ENCODE measurements around the gene DTNA.

DTNA gene

DNA sequence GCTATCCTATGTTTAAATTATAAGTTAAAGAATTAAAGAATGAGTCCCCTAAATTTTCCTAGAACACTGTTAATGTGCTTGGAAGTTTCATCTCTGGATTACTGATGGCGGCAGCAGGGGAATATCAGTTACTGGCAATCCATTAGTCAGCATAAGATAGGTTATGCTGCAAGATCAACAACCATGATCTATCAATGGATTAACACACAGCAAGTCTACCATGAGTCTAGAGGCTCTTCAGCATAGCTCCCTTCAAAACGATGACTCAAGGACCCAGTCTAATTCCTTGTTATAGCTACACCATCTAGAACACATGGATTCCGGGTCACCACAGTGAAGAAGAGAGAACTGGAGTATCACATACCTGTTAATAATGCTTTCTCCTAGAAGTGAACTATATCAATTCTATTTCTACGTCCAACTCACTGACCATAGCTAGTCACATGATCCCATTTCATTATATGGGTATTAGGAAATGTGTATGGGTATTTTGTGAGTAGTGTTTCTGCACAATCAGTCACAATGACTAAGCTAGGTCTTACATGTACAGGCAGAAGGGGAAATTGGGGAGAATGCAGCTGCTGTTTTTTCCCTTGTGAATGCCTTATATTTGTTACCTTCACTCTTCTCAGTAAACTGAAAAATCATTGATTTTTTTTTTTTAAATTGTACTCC lies 222.8 kb downstream of the DTNA start:
- DNase-seq (ENCODE audit: low spot score) = no peak
- no peak for TF ChIP-seq CTCF (IDR thresholded peaks at IDR 0.05; ENCODE audit: borderline replicate concordance, control extremely low read depth, extremely low read depth, insufficient read depth, missing control alignments)
- in situ Hi-C loops (cut with MboI; ENCODE audit: low sequenced_read_pairs, unreplicated experiment) = no loop called here

DNA sequence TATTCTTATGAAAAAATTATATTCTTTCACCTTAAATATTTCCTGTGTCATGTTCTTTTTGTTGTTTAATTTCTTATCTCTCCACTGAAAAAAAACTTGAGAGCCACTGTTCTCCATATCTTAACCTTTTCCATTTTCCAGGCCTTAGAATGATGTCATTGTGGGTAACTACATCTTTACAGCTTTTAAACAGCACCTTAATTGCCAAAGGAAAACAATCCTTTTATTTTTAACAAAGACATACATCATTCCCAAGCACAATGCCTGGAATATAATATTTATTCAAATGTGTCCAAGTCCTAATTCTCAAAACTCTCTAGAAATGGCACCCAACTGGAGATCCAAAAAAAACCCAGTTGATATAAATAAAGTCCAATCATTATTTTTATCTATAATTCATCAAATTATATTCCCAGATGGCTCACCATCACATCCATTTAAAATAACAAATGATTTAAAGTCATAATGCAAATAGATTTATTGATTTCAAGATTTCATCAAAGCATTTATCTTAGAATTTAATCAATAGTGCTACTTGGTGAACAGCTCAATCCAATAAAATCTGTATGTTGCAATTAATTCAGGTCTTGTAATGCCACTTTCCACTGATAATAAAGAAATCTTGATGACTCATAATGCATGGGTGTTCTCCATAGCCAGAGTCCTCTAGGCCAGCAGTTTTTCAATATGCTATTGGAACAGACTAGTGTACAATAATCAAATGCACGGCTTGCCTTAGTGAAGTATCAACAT lies 224.0 kb downstream of the DTNA start:
- DNase-seq (ENCODE audit: low spot score) = no peak
- TF ChIP-seq CTCF (IDR thresholded peaks at IDR 0.05; ENCODE audit: borderline replicate concordance, control extremely low read depth, extremely low read depth, insufficient read depth, missing control alignments) = no peak
- in situ Hi-C loops (cut with MboI; ENCODE audit: low sequenced_read_pairs, unreplicated experiment) = no loop called here

GRCh38 chr18:34936772-34937171 lies 226.7 kb downstream of the DTNA start:
- DNase-seq (ENCODE audit: low spot score) = no peak
- TF ChIP-seq CTCF (IDR thresholded peaks at IDR 0.05; ENCODE audit: borderline replicate concordance, control extremely low read depth, extremely low read depth, insufficient read depth, missing control alignments) = no peak
- in situ Hi-C loops (cut with MboI; ENCODE audit: low sequenced_read_pairs, unreplicated experiment) = no loop called here

DNA sequence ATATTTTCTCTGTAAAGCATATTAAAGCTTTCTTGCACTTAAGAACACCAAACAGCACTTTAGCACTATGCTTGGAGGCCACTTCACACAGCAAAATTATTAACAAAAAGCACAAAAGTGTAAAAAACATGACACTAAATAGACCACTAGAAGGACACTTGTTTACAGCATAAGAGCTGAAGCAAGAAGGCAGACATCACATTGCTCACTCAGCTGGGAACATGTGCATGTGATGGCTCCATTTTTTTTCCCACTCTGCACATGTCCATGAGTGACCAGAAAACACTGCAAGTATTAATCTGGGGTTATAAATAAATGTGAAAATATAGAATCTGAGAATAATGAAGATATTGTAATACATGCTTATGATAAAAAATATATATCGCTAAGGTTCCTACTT lies 228.0 kb downstream of the DTNA start:
- in situ Hi-C loops (cut with MboI; ENCODE audit: low sequenced_read_pairs, unreplicated experiment) = no loop called here
- TF ChIP-seq CTCF (IDR thresholded peaks at IDR 0.05; ENCODE audit: borderline replicate concordance, control extremely low read depth, extremely low read depth, insufficient read depth, missing control alignments) = no peak
- DNase-seq (ENCODE audit: low spot score) = no peak

Data from GM13976 (cell line).